ENCODE results near the gene ELMO1.

The ELMO1 gene

GRCh38 chr7:37076668-37077067, 372.0 kb downstream of the ELMO1 start:
- no peak for DNase-seq

- DNase-seq = no peak
Measured at GRCh38 chr7:37074370-37074769, 374.3 kb downstream of the ELMO1 start.

GRCh38 chr7:37071124-37071523, 377.5 kb downstream of the ELMO1 start:
- no peak for DNase-seq

GRCh38 chr7:37070471-37070870, 378.2 kb downstream of the ELMO1 start:
- no peak for DNase-seq

GRCh38 chr7:37070031-37070430, 378.6 kb downstream of the ELMO1 start:
- no peak for DNase-seq

- no peak for DNase-seq
Measured at GRCh38 chr7:37069336-37069735, 379.3 kb downstream of the ELMO1 start.

GRCh38 chr7:37068902-37069301, 379.8 kb downstream of the ELMO1 start:
- DNase-seq = no peak

- no peak for DNase-seq
Measured at GRCh38 chr7:37068038-37068437, 380.6 kb downstream of the ELMO1 start.

- DNase-seq = no peak
Measured at GRCh38 chr7:37065779-37066271, 382.8 kb downstream of the ELMO1 start.

GRCh38 chr7:37062560-37062859, 386.2 kb downstream of the ELMO1 start:
- no peak for DNase-seq

GRCh38 chr7:37061849-37062559, 386.7 kb downstream of the ELMO1 start:
- no peak for DNase-seq

GRCh38 chr7:37056234-37056912, 392.3 kb downstream of the ELMO1 start:
- no peak for DNase-seq

GRCh38 chr7:37054624-37055241, 393.9 kb downstream of the ELMO1 start:
- no peak for DNase-seq

- peak in 1 of 2 experiments; percentile 6 for DNase-seq
Measured at GRCh38 chr7:37052705-37053104, 396.0 kb downstream of the ELMO1 start.

GRCh38 chr7:37050801-37051200, 397.9 kb downstream of the ELMO1 start:
- no peak for DNase-seq

GRCh38 chr7:37048674-37049073, 400.0 kb downstream of the ELMO1 start:
- no peak for DNase-seq

- no peak for DNase-seq
Measured at GRCh38 chr7:37047260-37047659, 401.4 kb downstream of the ELMO1 start.

GRCh38 chr7:37046531-37047079, 402.1 kb downstream of the ELMO1 start:
- DNase-seq = no peak

GRCh38 chr7:37045681-37046179, 402.9 kb downstream of the ELMO1 start:
- no peak for DNase-seq

GRCh38 chr7:37041461-37041860, 407.2 kb downstream of the ELMO1 start:
- DNase-seq = no peak

- no peak for DNase-seq
Measured at GRCh38 chr7:37040330-37040729, 408.3 kb downstream of the ELMO1 start.

GRCh38 chr7:37039131-37039749, 409.4 kb downstream of the ELMO1 start:
- DNase-seq = no peak

- DNase-seq = no peak
Measured at GRCh38 chr7:37038706-37039105, 410.0 kb downstream of the ELMO1 start.
